Spleen (tissue), 11 donors: ENCODE measurements around the gene ATF6. TPM values are rescaled to one million over a fixed set of nuclear protein-coding genes. Genes with fewer than 3 reads are reported as not detected.

Experiments used
- DNase-seq: peaks from one replicate; pipeline ENCODE4 v3.0.0-alpha.2; 2020
- H3K27ac ChIP-seq, 8 donors: fragments of 200-600 bp; sonication (generic) in 7 of 8; 1 replicate in 4 of 8; 2 replicates in 4 of 8; pipeline versions ENCODE4 v1.5.0 to v1.8.0; 2016 to 2021; ENCODE audit warnings: inconsistent platforms in 4 of 8, mild to moderate bottlenecking in 4 of 8, moderate library complexity in 1 of 8
- H3K27me3 ChIP-seq, 7 donors: fragments of 200-600 bp; sonication (generic) in 6 of 7; replicated peaks in 1 of 7; 1 replicate in 4 of 7; 2 replicates in 3 of 7; pipeline versions ENCODE4 v1.5.0 to v1.8.0; 2016 to 2021; ENCODE audit warnings: inconsistent platforms in 3 of 7, mild to moderate bottlenecking in 1 of 7
- H3K36me3 ChIP-seq, 6 donors: fragments of 200-600 bp; sonication (generic) in 5 of 6; 1 replicate in 4 of 6; 2 replicates in 2 of 6; pipeline versions ENCODE4 v1.5.0 to v1.8.0; 2016 to 2021; ENCODE audit warnings: inconsistent platforms in 2 of 6
- H3K4me1 ChIP-seq, 6 donors: fragments of 200-600 bp; sonication (generic) in 5 of 6; 1 replicate in 3 of 6; 2 replicates in 3 of 6; pipeline versions ENCODE4 v1.5.0 to v1.8.0; 2016 to 2021; ENCODE audit warnings: inconsistent platforms in 3 of 6
- H3K4me3 ChIP-seq, 8 donors: fragments of 200-600 bp; sonication (generic) in 7 of 8; 1 replicate in 4 of 8; 2 replicates in 4 of 8; pipeline versions ENCODE4 v1.5.0 to v1.8.0; 2016 to 2021; ENCODE audit warnings: inconsistent platforms in 4 of 8, mild to moderate bottlenecking in 4 of 8, moderate library complexity in 2 of 8
- H3K9me3 ChIP-seq, 8 donors: fragments of 200-600 bp; sonication (generic) in 7 of 8; 1 replicate in 4 of 8; 2 replicates in 4 of 8; pipeline versions ENCODE4 v1.5.0 to v1.8.0; 2016 to 2021; ENCODE audit warnings: inconsistent platforms in 4 of 8
- CTCF ChIP-seq, 11 experiments: fragments of 200-600 bp in 7 of 11; fragments of 450-650 bp in 4 of 11; sonication (generic) in 4 of 11; IDR thresholded peaks in 8 of 11; conservative IDR thresholded peaks in 3 of 11; 1 replicate in 7 of 11; 2 replicates in 4 of 11; pipeline versions ENCODE4 v1.4.0 to v1.8.0; 2016 to 2021; ENCODE audit warnings: antibody characterized with exemption in 11 of 11, inconsistent platforms in 4 of 11, mild to moderate bottlenecking in 1 of 11
- POLR2A ChIP-seq, 3 donors: fragments of 450-650 bp; IDR thresholded peaks; one replicate each; pipeline ENCODE4 v1.5.1; 2017; ENCODE audit warnings: antibody characterized with exemption in 3 of 3, mild to moderate bottlenecking in 1 of 3
- POLR2AphosphoS5 ChIP-seq, 3 donors: sonication (generic); formaldehyde crosslinking; IDR thresholded peaks; one replicate each; pipeline ENCODE4 v1.5.1; 2017; ENCODE audit warnings: antibody characterized with exemption in 3 of 3
- WGBS, 5 donors: extraction: QIAGEN DNeasy Blood & Tissue Kit in 3 of 5; methylation state at CpG; one replicate each; pipeline versions ENCODE4 v1.1.5 to v1.1.7; 2013 to 2018; 5-methylcytosine and 5-hydroxymethylcytosine counted together
- intact Hi-C: fragments of 100-400 bp; cut with DNase I; formaldehyde crosslinking; loops from one replicate; pipeline ENCODE4 v1.15.0; 2023; ENCODE audit warnings: low total_unique reads
- polyA plus RNA-seq, 3 donors: library from polyadenylated mRNA; stranded (reverse); fragments of 200-250 nt; gene quantifications; one replicate each; pipeline ENCODE4 v1.2.1, GENCODE V29; 2013
- total RNA-seq, 7 donors: library from RNA; depleted of rRNA in 3 of 7; stranded (reverse); fragments of >200 nt in 3 of 7; fragmentation: NEBNext Ultra II Directional in 4 of 7; extraction: Animal tissue kit (Norgen Biotek cat#: 25700) in 4 of 7; gene quantifications; one replicate each; pipeline versions ENCODE4 v1.1.0 to v1.2.1, GENCODE V29; 2016 to 2021
- donor health status: healthy with polysubstance abuse.
- donor health status: DM: no; HTN: no; CAD: no; lungs with moderate emphysema.
- donor health status: DM: no; HTN: no; CAD: no.
- donor health status: Bipolar disorder and iron deficiency.
- donor health status: healthy.
- donor health status: DM: no; HTN: no; CAD: no.
- donor health status: DM: yes; HTN: yes; CAD: no.

ATF6 gene
- total and polyA plus RNA-seq, 10 donors, result 2.5 to 46.8 (median 33.0) TPM

GRCh38 chr1:161981126-161981525 is 215.0 kb downstream of the ATF6 start:
- WGBS, 5 donors, result 44 to 79% (median 77%) methylated on average over 8 of the region's 8 CpGs
- Histone ChIP-seq H3K36me3 (no peaks in the 10 kb centered on the region), H3K9me3 (no peaks in the 10 kb centered on the region), H3K27ac (no peak overlapping the region), H3K27me3 (no peaks in the 10 kb centered on the region), H3K4me1 (no peaks in the 10 kb centered on the region), H3K4me3 (no peak overlapping the region)
- DNase-seq, result no peak
- no peak for TF ChIP-seq POLR2AphosphoS5 (IDR thresholded peaks at IDR 0.05)
- TF ChIP-seq CTCF (IDR thresholded peaks at IDR 0.05 in 8 of 11, conservative IDR thresholded peaks at IDR 0.05 in 3 of 11), result no peak
- TF ChIP-seq POLR2A (IDR thresholded peaks at IDR 0.05), result no peak
- intact Hi-C loops, result no loop called here

GRCh38 chr1:161981735-161982506 is 215.8 kb downstream of the ATF6 start:
- Histone ChIP-seq H3K9me3 (peaks cover 0 to 2% (median under 1%) of the 10 kb centered on the region in 8 donors), H3K27me3 (no peaks in the 10 kb centered on the region), H3K27ac (no peak overlapping the region), H3K4me3 (no peak overlapping the region), H3K4me1 (no peaks in the 10 kb centered on the region), H3K36me3 (no peaks in the 10 kb centered on the region)
- intact Hi-C loops, result no loop called here
- WGBS, 5 donors, result 70 to 87% (median 76%) methylated on average over 10 to 11 of the region's 11 CpGs
- TF ChIP-seq CTCF (IDR thresholded peaks at IDR 0.05 in 8 of 11, conservative IDR thresholded peaks at IDR 0.05 in 3 of 11) (no peak), POLR2AphosphoS5 (IDR thresholded peaks at IDR 0.05) (no peak), POLR2A (IDR thresholded peaks at IDR 0.05) (no peak)
- no peak for DNase-seq

- H3K27me3 ChIP-seq, result no peaks in the 10 kb centered on the region
- no peak overlapping the region for H3K27ac ChIP-seq
- no peak overlapping the region for H3K4me3 ChIP-seq
- intact Hi-C loops, result no loop called here
- TF ChIP-seq POLR2A (IDR thresholded peaks at IDR 0.05) (no peak), CTCF (IDR thresholded peaks at IDR 0.05 in 8 of 11, conservative IDR thresholded peaks at IDR 0.05 in 3 of 11) (no peak), POLR2AphosphoS5 (IDR thresholded peaks at IDR 0.05) (no peak)
- peaks cover 0 to 8% (median 6%) of the 10 kb centered on the region in 8 donors for H3K9me3 ChIP-seq
- 37 to 46% (median 41%) methylated on average over 5 of the region's 5 CpGs for WGBS, 5 donors
- H3K36me3 ChIP-seq, result no peaks in the 10 kb centered on the region
- DNase-seq, result no peak
- H3K4me1 ChIP-seq, result no peaks in the 10 kb centered on the region
These were observed 216.4 kb downstream of the ATF6 start for GRCh38 chr1:161982507-161982895.

GRCh38 chr1:161982917-161983316 is 216.8 kb downstream of the ATF6 start:
- Histone ChIP-seq H3K9me3 (peaks cover 0 to 12% (median 9%) of the 10 kb centered on the region in 8 donors), H3K27me3 (no peaks in the 10 kb centered on the region), H3K4me1 (no peaks in the 10 kb centered on the region), H3K27ac (no peak overlapping the region), H3K36me3 (no peaks in the 10 kb centered on the region), H3K4me3 (no peak overlapping the region)
- DNase-seq, result no peak
- no peak for TF ChIP-seq CTCF (IDR thresholded peaks at IDR 0.05 in 8 of 11, conservative IDR thresholded peaks at IDR 0.05 in 3 of 11)
- TF ChIP-seq POLR2AphosphoS5 (IDR thresholded peaks at IDR 0.05), result no peak
- no peak for TF ChIP-seq POLR2A (IDR thresholded peaks at IDR 0.05)
- 66 to 84% (median 76%) methylated on average over 9 of the region's 9 CpGs for WGBS, 5 donors
- intact Hi-C loops, result no loop called here
